GM12878 (cell line): ENCODE data around the gene SCN4A. TPM values are rescaled to one million over a fixed set of nuclear protein-coding genes. Genes with fewer than 3 reads are reported as not detected.

ENCODE experiments used
- CHD2 ChIP-seq: IDR thresholded peaks from 2 replicates; pipeline ENCODE4 v1.6.1; 2011; ENCODE audit warnings: low read depth, low read length, improper control_type of control experiment, borderline replicate concordance
- EED ChIP-seq: sonication (generic); IDR thresholded peaks from 2 replicates; pipeline ENCODE4 v1.6.1; 2016; ENCODE audit warnings: antibody characterized with exemption, low read depth
- IRF4 ChIP-seq: IDR thresholded peaks from 2 replicates; pipeline ENCODE4 v1.6.1; 2011; ENCODE audit warnings: low read depth, low read length
- MTA2 ChIP-seq: fragments of 450-650 bp; IDR thresholded peaks from 2 replicates; pipeline ENCODE4 v1.6.1; 2016; ENCODE audit warnings: low read depth, mild to moderate bottlenecking, moderate library complexity
- NFXL1 ChIP-seq: fragments of 450-650 bp; IDR thresholded peaks from 2 replicates; pipeline ENCODE4 v1.6.1; 2017; ENCODE audit warnings: antibody characterized with exemption, mild to moderate bottlenecking, borderline replicate concordance
- POLR2AphosphoS5 ChIP-seq: IDR thresholded peaks from 2 replicates; pipeline ENCODE4 v1.6.1; 2011; ENCODE audit warnings: mild to moderate bottlenecking, low read length, inconsistent platforms
- SMC3 ChIP-seq: IDR thresholded peaks from 2 replicates; pipeline ENCODE4 v1.6.1; 2011; ENCODE audit warnings: low read length, improper control_type of control experiment, borderline replicate concordance
- STAT3 ChIP-seq: IDR thresholded peaks from 2 replicates; pipeline ENCODE4 v1.6.1; 2011; ENCODE audit warnings: low read depth, low read length, improper control_type of control experiment
- polyA plus RNA-seq, 11 experiments: library from polyadenylated mRNA; depleted of rRNA in 4 of 11; unstranded in 6 of 11; stranded (reverse) in 5 of 11; fragments of >200 nt; fragmentation: Nextera tagmentation in 4 of 11; fragmentation: Illumina TruSeq in 1 of 11; extraction: Ambion mirVana in 4 of 11; extraction: Trizol in 1 of 11; gene quantifications; 1 replicate in 1 of 11; 2 replicates in 10 of 11; pipeline versions ENCODE4 v1.2.1 to v1.2.3, GENCODE V29; 2011 to 2016; ENCODE audit warnings: inconsistent platforms in 2 of 11, missing spikeins in 2 of 11, low read depth in 1 of 11
- total RNA-seq, 4 experiments: library from RNA; depleted of rRNA in 3 of 4; stranded (reverse); fragments of >200 nt in 3 of 4; fragmentation: Illumina TruSeq in 1 of 4; extraction: Trizol in 1 of 4; gene quantifications; 2 replicates each; pipeline versions ENCODE4 v1.2.1 to v1.2.3, GENCODE V29; 2013 to 2021
- TF ChIP-seq, protein P1 (sequence below), 3 experiments: IDR thresholded peaks in 2 of 3; conservative IDR thresholded peaks in 1 of 3; 2 replicates each; pipeline ENCODE4 v1.5.1; 2011; ENCODE audit warnings: low read depth in 3 of 3, low read length in 3 of 3, mild to moderate bottlenecking in 3 of 3, control low read depth in 2 of 3, moderate library complexity in 2 of 3, inconsistent platforms in 1 of 3, mixed read lengths in 1 of 3; ENCODE audit not compliant: control insufficient read depth in 2 of 3, insufficient read depth in 1 of 3; ENCODE audit errors: extremely low read depth in 1 of 3
- TF ChIP-seq, protein P2 (sequence below): IDR thresholded peaks from 2 replicates; pipeline ENCODE4 v1.6.1; 2012; ENCODE audit warnings: low read depth, low read length, improper control_type of control experiment

The SCN4A gene
- total and polyA plus RNA-seq, 10 of the 15 experiments (the other 5 are each of a cell fraction or from before 2014, with no cell fraction given): under 0.01 to 0.15 (median 0.07) TPM; not detected in 4

DNA sequence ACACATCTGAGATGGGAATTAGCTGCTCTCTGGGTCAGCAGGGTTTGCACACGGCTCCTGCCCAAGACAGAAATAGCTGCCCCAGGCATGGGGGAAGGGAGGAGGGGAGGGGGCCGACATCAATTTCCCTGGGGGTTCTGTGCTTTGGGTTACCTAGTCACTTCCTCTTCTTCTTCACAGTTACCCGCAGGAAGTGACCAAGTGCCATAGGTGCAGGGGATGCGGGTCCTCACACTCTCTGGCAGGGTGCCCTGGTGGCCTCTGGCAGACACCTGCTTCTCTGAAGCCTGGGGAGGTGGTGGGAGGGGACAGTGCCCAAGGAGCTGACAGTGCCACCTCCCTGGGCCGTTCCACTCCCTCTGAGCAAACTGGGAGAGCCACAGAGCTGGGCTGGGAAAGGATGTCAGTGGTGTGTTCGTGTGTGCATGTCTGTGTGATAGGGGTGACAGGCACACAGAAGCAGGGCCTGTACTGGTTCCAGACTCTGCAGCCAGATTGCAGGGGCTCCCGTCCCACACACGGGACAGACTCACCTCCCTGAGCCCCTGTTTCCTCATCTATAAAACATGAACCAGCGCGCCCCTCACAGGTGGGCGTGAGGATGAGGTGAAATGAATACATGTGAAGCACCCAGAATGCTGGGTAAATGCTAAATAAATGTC is 18.2 kb downstream of the SCN4A start (continued):
- TF ChIP-seq, protein P1, sequence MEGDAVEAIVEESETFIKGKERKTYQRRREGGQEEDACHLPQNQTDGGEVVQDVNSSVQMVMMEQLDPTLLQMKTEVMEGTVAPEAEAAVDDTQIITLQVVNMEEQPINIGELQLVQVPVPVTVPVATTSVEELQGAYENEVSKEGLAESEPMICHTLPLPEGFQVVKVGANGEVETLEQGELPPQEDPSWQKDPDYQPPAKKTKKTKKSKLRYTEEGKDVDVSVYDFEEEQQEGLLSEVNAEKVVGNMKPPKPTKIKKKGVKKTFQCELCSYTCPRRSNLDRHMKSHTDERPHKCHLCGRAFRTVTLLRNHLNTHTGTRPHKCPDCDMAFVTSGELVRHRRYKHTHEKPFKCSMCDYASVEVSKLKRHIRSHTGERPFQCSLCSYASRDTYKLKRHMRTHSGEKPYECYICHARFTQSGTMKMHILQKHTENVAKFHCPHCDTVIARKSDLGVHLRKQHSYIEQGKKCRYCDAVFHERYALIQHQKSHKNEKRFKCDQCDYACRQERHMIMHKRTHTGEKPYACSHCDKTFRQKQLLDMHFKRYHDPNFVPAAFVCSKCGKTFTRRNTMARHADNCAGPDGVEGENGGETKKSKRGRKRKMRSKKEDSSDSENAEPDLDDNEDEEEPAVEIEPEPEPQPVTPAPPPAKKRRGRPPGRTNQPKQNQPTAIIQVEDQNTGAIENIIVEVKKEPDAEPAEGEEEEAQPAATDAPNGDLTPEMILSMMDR (IDR thresholded peaks at IDR 0.05 in 2 of 3, conservative IDR thresholded peaks at IDR 0.05 in 1 of 3; ENCODE audit: control insufficient read depth in 2 of 3, extremely low read depth in 1 of 3, insufficient read depth in 1 of 3, low read depth in 3 of 3, low read length in 3 of 3): no peak
- TF ChIP-seq, protein P2, sequence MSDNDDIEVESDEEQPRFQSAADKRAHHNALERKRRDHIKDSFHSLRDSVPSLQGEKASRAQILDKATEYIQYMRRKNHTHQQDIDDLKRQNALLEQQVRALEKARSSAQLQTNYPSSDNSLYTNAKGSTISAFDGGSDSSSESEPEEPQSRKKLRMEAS: no peak
- TF ChIP-seq CHD2: peak; percentile 57; the same call in 1 of the 2 replicates
- TF ChIP-seq EED: 0 out of 2 replicates have a peak, but pooled peaks have one; percentile 27
- peak; percentile 40; the same call in 1 of the 2 replicates for TF ChIP-seq MTA2
- TF ChIP-seq STAT3: no peak
- TF ChIP-seq IRF4: no peak
- TF ChIP-seq POLR2AphosphoS5: no peak
- no peak for TF ChIP-seq NFXL1
- TF ChIP-seq SMC3: no peak
